OCI-LY3 (cell line): Measurements from ENCODE around the gene CT45A5.
"Not testable (repeated sequence)": the region's sequence is repeated elsewhere in the genome, so short reads cannot be mapped to it uniquely, and the experiment has no call there.

Experiments used
- H2AFZ ChIP-seq: fragments of 200-600, 300-600 bp; shearing (Covaris generic); 2 replicates; pipeline ENCODE4 v1.6.0; 2014; ENCODE audit warnings: antibody characterized with exemption, low read depth, low read length
- H3K27ac ChIP-seq: fragments of 200-600, 300-600 bp; sonication (generic); 2 replicates; pipeline ENCODE4 v1.5.1; 2014; ENCODE audit warnings: mild to moderate bottlenecking, low read length, moderate library complexity, mixed read lengths
- H3K27me3 ChIP-seq: fragments of 200-600, 300-600 bp; sonication (generic); 2 replicates; pipeline ENCODE4 v1.6.1; 2014; ENCODE audit warnings: low read depth, low read length, mixed read lengths
- H3K36me3 ChIP-seq: fragments of 200-600, 300-600 bp; sonication (generic); replicated peaks from 2 replicates; pipeline ENCODE3; 2014; ENCODE audit warnings: low read depth, low read length, mixed read lengths
- H3K4me1 ChIP-seq: fragments of 300-600, 200-600 bp; sonication (generic); 2 replicates; pipeline ENCODE4 v1.6.1; 2014; ENCODE audit warnings: low read length, mixed read lengths
- H3K4me2 ChIP-seq: fragments of 200-600, 300-600 bp; sonication (generic); 2 replicates; pipeline ENCODE4 v1.6.1; 2014; ENCODE audit warnings: low read length, mixed read lengths
- H3K4me3 ChIP-seq: fragments of 300-600, 200-600 bp; sonication (generic); 2 replicates; pipeline ENCODE4 v1.5.1; 2014; ENCODE audit warnings: antibody characterized with exemption, mild to moderate bottlenecking, low read length, moderate library complexity
- H3K79me2 ChIP-seq: fragments of 300-600, 200-600 bp; shearing (Covaris generic); 2 replicates; pipeline ENCODE4 v1.6.1; 2014; ENCODE audit warnings: mild to moderate bottlenecking, low read length, mixed read lengths
- H3K9ac ChIP-seq: fragments of 300-600, 200-600 bp; shearing (Covaris generic); 2 replicates; pipeline ENCODE4 v1.6.0; 2014; ENCODE audit warnings: mild to moderate bottlenecking, low read length, moderate library complexity
- H3K9me3 ChIP-seq: fragments of 200-600, 300-600 bp; shearing (Covaris generic); 2 replicates; pipeline ENCODE4 v1.6.1; 2014; ENCODE audit warnings: low read length, mixed read lengths; ENCODE audit not compliant: insufficient read depth
- H4K20me1 ChIP-seq: fragments of 200-600, 300-600 bp; sonication (generic); 2 replicates; pipeline ENCODE4 v1.6.1; 2016; ENCODE audit warnings: low read length, mixed read lengths; ENCODE audit not compliant: insufficient read depth
- EZH2phosphoT487 ChIP-seq: fragments of 200-600 bp; shearing (Covaris generic); IDR thresholded peaks from 2 replicates; pipeline ENCODE4 v1.6.1; 2018; ENCODE audit warnings: antibody characterized with exemption, mixed run types, low read depth
- TF ChIP-seq, protein P1 (sequence below): fragments of 200-600, 300-600 bp; sonication (generic); IDR thresholded peaks from 2 replicates; pipeline ENCODE4 v1.5.1; 2014; ENCODE audit warnings: antibody characterized with exemption, low read length, low read depth

Gene CT45A5

DNA sequence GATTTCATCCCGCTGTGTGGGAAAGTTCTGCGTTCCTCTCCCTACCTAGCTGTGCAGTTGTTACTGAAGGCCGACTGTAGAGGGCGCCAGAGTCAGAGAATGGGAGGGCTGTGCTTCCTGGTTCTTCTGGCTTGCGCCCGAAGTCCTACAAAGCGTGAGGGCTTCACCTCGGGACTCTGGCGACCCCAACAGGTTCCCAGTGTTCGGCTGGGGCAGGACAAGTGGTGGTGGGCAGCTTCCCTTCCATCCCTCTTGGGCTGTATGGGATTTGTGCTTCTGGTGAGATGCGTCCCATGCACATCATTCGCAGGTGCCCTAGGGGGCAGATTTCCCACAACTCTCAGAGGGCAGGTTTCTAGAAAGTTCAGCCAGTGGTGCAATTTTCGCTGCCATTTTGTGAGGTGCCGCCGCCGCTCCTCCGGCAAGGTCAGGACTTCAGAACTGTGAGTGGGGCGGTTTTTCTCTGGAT is 44.6 kb downstream of the CT45A5 start:
- Histone ChIP-seq H3K4me2 (peak overlapping the region; percentile 85), H3K9ac (peak overlapping the region; percentile 84), H3K4me1 (peaks cover 17% of the 10 kb centered on the region), H3K27me3 (no peaks in the 10 kb centered on the region), H4K20me1 (no peaks in the 10 kb centered on the region), H3K79me2 (peaks cover 28% of the 10 kb centered on the region), H3K27ac (peak overlapping the region; percentile 62), H3K4me3 (peak overlapping the region; percentile 94), H2AFZ (peak overlapping the region; percentile 86), H3K9me3 (no peaks in the 10 kb centered on the region), H3K36me3 (peaks cover 3% of the 10 kb centered on the region)
- TF ChIP-seq, protein P1, sequence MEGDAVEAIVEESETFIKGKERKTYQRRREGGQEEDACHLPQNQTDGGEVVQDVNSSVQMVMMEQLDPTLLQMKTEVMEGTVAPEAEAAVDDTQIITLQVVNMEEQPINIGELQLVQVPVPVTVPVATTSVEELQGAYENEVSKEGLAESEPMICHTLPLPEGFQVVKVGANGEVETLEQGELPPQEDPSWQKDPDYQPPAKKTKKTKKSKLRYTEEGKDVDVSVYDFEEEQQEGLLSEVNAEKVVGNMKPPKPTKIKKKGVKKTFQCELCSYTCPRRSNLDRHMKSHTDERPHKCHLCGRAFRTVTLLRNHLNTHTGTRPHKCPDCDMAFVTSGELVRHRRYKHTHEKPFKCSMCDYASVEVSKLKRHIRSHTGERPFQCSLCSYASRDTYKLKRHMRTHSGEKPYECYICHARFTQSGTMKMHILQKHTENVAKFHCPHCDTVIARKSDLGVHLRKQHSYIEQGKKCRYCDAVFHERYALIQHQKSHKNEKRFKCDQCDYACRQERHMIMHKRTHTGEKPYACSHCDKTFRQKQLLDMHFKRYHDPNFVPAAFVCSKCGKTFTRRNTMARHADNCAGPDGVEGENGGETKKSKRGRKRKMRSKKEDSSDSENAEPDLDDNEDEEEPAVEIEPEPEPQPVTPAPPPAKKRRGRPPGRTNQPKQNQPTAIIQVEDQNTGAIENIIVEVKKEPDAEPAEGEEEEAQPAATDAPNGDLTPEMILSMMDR: peak; percentile 78
- no peak for TF ChIP-seq EZH2phosphoT487

DNA sequence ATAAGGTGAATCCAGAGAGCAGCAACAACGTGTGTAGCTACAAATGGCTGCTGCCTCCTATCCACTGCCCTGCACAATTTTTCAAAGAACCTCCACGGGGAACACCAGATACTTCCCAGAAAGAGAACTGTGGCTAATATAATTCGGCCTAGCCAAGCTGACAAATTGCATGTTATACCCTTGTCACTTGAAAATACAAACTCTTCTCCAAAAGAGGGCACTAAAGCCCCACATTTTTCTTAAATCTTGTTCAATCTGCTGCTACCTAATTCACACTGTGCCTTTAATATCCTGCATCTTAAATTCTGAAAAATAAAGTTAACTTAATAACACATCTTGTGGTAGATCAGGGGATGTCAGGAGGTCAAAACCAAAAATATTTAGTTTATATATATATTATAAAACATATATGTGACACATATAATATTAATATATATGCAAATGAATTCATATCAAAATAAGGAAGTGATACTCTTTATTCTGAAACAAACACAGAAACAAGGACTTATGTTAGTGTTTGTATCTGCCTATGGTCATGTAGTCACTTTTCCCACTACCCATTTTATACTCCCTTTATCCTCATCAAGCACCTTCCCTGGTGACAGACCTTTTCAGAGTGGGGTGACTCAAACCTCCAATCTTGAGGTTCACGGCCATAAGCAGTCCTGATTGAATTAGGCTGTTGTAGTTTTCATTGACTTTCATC is 47.8 kb downstream of the CT45A5 start:
- peak overlapping the region; percentile 65 for H3K4me2 ChIP-seq
- no peaks in the 10 kb centered on the region for H3K27me3 ChIP-seq
- TF ChIP-seq, protein P1: peak; percentile 44
- TF ChIP-seq EZH2phosphoT487: no peak

DNA sequence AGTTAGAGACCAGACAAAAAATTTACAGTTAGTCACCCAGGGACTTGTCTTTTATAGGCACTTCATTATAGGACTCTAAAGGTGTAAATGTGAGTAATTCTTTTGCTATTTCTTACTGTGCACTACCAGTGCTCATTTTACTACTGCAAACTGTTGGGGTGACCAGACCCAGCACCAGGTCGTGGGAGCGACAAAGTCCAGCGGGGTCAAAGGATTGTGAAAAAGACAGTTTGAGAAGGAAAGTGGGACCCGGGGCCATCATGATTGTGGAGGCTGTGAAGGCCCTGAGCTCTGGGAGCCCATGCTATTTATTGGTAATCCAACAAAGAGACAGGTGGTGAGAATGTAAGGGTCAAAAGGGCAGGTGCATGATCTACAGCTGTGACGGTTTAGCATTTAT is 50.6 kb downstream of the CT45A5 start:
- not testable (repeated sequence) for H3K9me3 ChIP-seq, H4K20me1 ChIP-seq, H3K27me3 ChIP-seq, H2AFZ ChIP-seq, H3K4me2 ChIP-seq, H3K4me3 ChIP-seq, H3K9ac ChIP-seq, H3K27ac ChIP-seq, H3K79me2 ChIP-seq, H3K36me3 ChIP-seq
- H3K4me1 ChIP-seq: peaks cover 17% of the 10 kb centered on the region

More for the DNA sequence above, 47.8 kb downstream of the CT45A5 start:
- H3K27ac ChIP-seq: peak overlapping the region; percentile 75
- H3K9ac ChIP-seq: peak overlapping the region; percentile 30
- no peaks in the 10 kb centered on the region for H3K36me3 ChIP-seq
- peaks cover 17% of the 10 kb centered on the region for H3K4me1 ChIP-seq
- H2AFZ ChIP-seq: no peak overlapping the region
- H3K79me2 ChIP-seq: peaks cover 16% of the 10 kb centered on the region
- H4K20me1 ChIP-seq: no peaks in the 10 kb centered on the region
- no peaks in the 10 kb centered on the region for H3K9me3 ChIP-seq
- H3K4me3 ChIP-seq: peak overlapping the region; percentile 32; the same call in 1 of the 2 replicates
